OCI-LY7 (cell line): ENCODE data around the gene SPAG4. TPM values are rescaled to one million over a fixed set of nuclear protein-coding genes. Genes with fewer than 3 reads are reported as not detected.

Experiments
- BruUV-seq: library from RNA; stranded (reverse); fragments of 400-500 nt; replicated peaks from 2 replicates; lab custom pipeline; 2021; lab: Mats Ljungman, UMichigan
- CTCF ChIA-PET: fragments of 300-600 bp; sonication (Branson Sonifier 250); formaldehyde crosslinking; loops from one replicate; lab custom pipeline; 2022; ENCODE audit warnings: antibody characterized with exemption; ENCODE audit not compliant: unreplicated experiment; lab: Charles Lee
- POLR2A ChIA-PET: fragments of 300-600 bp; sonication (Branson Sonifier 250); formaldehyde crosslinking; loops from one replicate; lab custom pipeline; 2022; ENCODE audit warnings: antibody characterized with exemption; lab: Charles Lee
- DNase-seq: peaks from one replicate; pipeline ENCODE4 v3.0.0-alpha.2; 2015; ENCODE audit warnings: low spot score
- H2AFZ ChIP-seq: fragments of 200-600 bp; sonication (generic), shearing (Covaris generic); 2 replicates; pipeline ENCODE4 v1.6.1; 2014; ENCODE audit warnings: mild to moderate bottlenecking, antibody characterized with exemption, low read length, moderate library complexity
- H3K27ac ChIP-seq: fragments of 200-600 bp; sonication (generic); 2 replicates; pipeline ENCODE4 v1.5.1; 2014; ENCODE audit warnings: mixed run types, low read depth, mild to moderate bottlenecking, moderate library complexity, low read length, inconsistent platforms; ENCODE audit not compliant: poor library complexity, severe bottlenecking
- H3K36me3 ChIP-seq: fragments of 200-600 bp; sonication (generic); 2 replicates; pipeline ENCODE4 v1.6.1; 2014; ENCODE audit warnings: mild to moderate bottlenecking, antibody characterized with exemption, low read length, moderate library complexity, mixed read lengths; ENCODE audit not compliant: insufficient read depth
- H3K4me1 ChIP-seq: fragments of 200-600 bp; sonication (generic); 2 replicates; pipeline ENCODE4 v1.5.1; 2014; ENCODE audit warnings: mild to moderate bottlenecking, low read length; ENCODE audit not compliant: insufficient read depth, poor library complexity, severe bottlenecking
- H3K4me2 ChIP-seq: fragments of 200-600 bp; sonication (generic); 2 replicates; pipeline ENCODE4 v1.6.1; 2014; ENCODE audit warnings: mild to moderate bottlenecking, low read length
- H3K4me3 ChIP-seq: fragments of 200-600 bp; sonication (generic); 2 replicates; pipeline ENCODE4 v1.5.1; 2014; ENCODE audit warnings: mild to moderate bottlenecking, low read depth, low read length; ENCODE audit not compliant: poor library complexity, severe bottlenecking
- H3K79me2 ChIP-seq: fragments of 200-600 bp; sonication (generic); 2 replicates; pipeline ENCODE4 v1.6.1; 2016; ENCODE audit warnings: low read depth, mild to moderate bottlenecking, low read length, moderate library complexity, mixed read lengths; ENCODE audit not compliant: insufficient read depth
- H3K9me2 ChIP-seq: fragments of 200-600 bp; sonication (generic); 2 replicates; pipeline ENCODE4 v1.6.1; 2016; ENCODE audit warnings: mild to moderate bottlenecking, low read length, mixed read lengths; ENCODE audit not compliant: insufficient read depth
- H3K9me3 ChIP-seq: fragments of 200-600 bp; sonication (generic); 2 replicates; pipeline ENCODE4 v1.6.1; 2014; ENCODE audit warnings: mild to moderate bottlenecking, mixed run types, low read length, mixed read lengths
- H4K20me1 ChIP-seq: fragments of 200-600 bp; sonication (generic); 2 replicates; pipeline ENCODE4 v1.6.1; 2014; ENCODE audit warnings: mild to moderate bottlenecking, antibody characterized with exemption, low read length, moderate library complexity, mixed read lengths; ENCODE audit not compliant: insufficient read depth
- EZH2phosphoT487 ChIP-seq: fragments of 200-600 bp; sonication (generic); IDR thresholded peaks from 2 replicates; pipeline ENCODE4 v1.6.1; 2018; ENCODE audit warnings: low read depth, borderline replicate concordance, mild to moderate bottlenecking, mixed run types, antibody characterized with exemption, low read length, moderate library complexity, mixed read lengths
- intact Hi-C: fragments of 100-400 bp; cut with micrococcal nuclease; formaldehyde crosslinking; loops from one replicate; pipeline ENCODE4 v1.10.0; 2022; ENCODE audit not compliant: unreplicated experiment
- total RNA-seq, 2 experiments: library from RNA; depleted of rRNA in 1 of 2; stranded (reverse); fragments of >200 nt in 1 of 2; shearing (Covaris generic) in 1 of 2; gene quantifications; 2 replicates each; pipeline ENCODE4 v1.2.3, GENCODE V29; 2014 to 2022
- TF ChIP-seq, protein P1 (sequence below): fragments of 200-600 bp; sonication (generic); conservative IDR thresholded peaks from 2 replicates; pipeline ENCODE4 v1.5.1; 2014; ENCODE audit warnings: mild to moderate bottlenecking, antibody characterized with exemption, low read length, moderate library complexity, mixed read lengths

The SPAG4 gene
- total RNA-seq, 2 experiments from 2014 or later: 24.7 to 64.2 TPM

GRCh38 chr20:35665949-35666288 is 50.3 kb downstream of the SPAG4 start:
- Histone ChIP-seq H3K4me2 (no peak overlapping the region), H2AFZ (no peak overlapping the region), H3K9me3 (no peaks in the 10 kb centered on the region), H3K4me1 (peaks cover 19% of the 10 kb centered on the region), H3K9me2 (no peaks in the 10 kb centered on the region), H3K36me3 (peaks cover 50% of the 10 kb centered on the region), H3K4me3 (no peak overlapping the region), H3K27ac (no peak overlapping the region), H4K20me1 (peaks cover 28% of the 10 kb centered on the region), H3K79me2 (peaks cover 38% of the 10 kb centered on the region)
- intact Hi-C loops: loop anchor here (10.0 kb wide), 1 partner anchor 101 kb away; no protein-coding TSS in a partner anchor
- no TSS peak for BruUV-seq
- POLR2A ChIA-PET: interaction anchor here (0.7 to 0.8 kb wide), 3 partner anchors 61 to 314 kb away, joined by 3 to 6 read pairs (median 4); partner anchors contain the start of gene RBM39
- no peak for TF ChIP-seq EZH2phosphoT487
- TF ChIP-seq, protein P1, sequence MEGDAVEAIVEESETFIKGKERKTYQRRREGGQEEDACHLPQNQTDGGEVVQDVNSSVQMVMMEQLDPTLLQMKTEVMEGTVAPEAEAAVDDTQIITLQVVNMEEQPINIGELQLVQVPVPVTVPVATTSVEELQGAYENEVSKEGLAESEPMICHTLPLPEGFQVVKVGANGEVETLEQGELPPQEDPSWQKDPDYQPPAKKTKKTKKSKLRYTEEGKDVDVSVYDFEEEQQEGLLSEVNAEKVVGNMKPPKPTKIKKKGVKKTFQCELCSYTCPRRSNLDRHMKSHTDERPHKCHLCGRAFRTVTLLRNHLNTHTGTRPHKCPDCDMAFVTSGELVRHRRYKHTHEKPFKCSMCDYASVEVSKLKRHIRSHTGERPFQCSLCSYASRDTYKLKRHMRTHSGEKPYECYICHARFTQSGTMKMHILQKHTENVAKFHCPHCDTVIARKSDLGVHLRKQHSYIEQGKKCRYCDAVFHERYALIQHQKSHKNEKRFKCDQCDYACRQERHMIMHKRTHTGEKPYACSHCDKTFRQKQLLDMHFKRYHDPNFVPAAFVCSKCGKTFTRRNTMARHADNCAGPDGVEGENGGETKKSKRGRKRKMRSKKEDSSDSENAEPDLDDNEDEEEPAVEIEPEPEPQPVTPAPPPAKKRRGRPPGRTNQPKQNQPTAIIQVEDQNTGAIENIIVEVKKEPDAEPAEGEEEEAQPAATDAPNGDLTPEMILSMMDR: no peak
- CTCF ChIA-PET: no interaction called here
- DNase-seq: no peak

DNA sequence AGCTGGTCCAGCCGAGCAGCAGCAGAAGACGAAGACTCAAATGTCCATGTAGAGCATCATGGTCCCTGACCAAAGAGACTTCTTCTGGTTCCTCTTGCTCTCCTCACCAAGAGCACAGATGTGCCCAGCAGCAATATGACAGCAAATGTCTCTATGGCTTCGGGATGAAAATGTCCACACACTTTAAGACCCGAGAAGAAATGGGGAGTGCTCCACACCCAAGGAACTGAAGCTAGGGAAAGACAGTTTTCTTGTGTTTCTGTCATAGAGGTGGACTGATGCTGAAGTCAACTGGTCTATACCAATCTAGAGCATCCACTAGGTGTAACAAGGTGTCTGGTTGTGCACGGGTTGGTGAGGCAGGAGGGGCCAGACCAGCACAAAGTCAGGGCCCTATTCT is 53.6 kb downstream of the SPAG4 start:
- Histone ChIP-seq H3K4me3 (no peak overlapping the region), H3K36me3 (peaks cover 55% of the 10 kb centered on the region), H3K27ac (no peak overlapping the region), H3K9me2 (no peaks in the 10 kb centered on the region), H3K4me2 (no peak overlapping the region), H3K4me1 (peaks cover 4% of the 10 kb centered on the region), H3K9me3 (no peaks in the 10 kb centered on the region), H2AFZ (no peak overlapping the region), H4K20me1 (no peaks in the 10 kb centered on the region), H3K79me2 (peaks cover 5% of the 10 kb centered on the region)
- TF ChIP-seq EZH2phosphoT487: no peak
- TF ChIP-seq, protein P1: no peak
- intact Hi-C loops: loop anchor here (10.0 kb wide), 1 partner anchor 104 kb away; no protein-coding TSS in a partner anchor
- DNase-seq: no peak
- BruUV-seq: TSS peak; percentile 73
- POLR2A ChIA-PET: interaction anchor here (0.6 kb wide), 1 partner anchor 100 kb away, joined by 5 read pairs; no protein-coding TSS in a partner anchor
- CTCF ChIA-PET: no interaction called here

- TF ChIP-seq, protein P1: no peak
- TF ChIP-seq EZH2phosphoT487: no peak
- H3K79me2 ChIP-seq: peaks cover under 1% of the 10 kb centered on the region; the same call in 1 of the 2 replicates
- intact Hi-C loops: loop anchor here (10.0 kb wide), 1 partner anchor 105 kb away; no protein-coding TSS in a partner anchor
- H4K20me1 ChIP-seq: no peaks in the 10 kb centered on the region
- ChIA-PET POLR2A (no interaction called here), CTCF (no interaction called here)
- H3K4me1 ChIP-seq: peaks cover 4% of the 10 kb centered on the region
- no peak overlapping the region for H3K4me2 ChIP-seq
- H3K9me3 ChIP-seq: no peaks in the 10 kb centered on the region
- H3K27ac ChIP-seq: no peak overlapping the region
- H3K36me3 ChIP-seq: peaks cover 59% of the 10 kb centered on the region
- H2AFZ ChIP-seq: no peak overlapping the region
- no peaks in the 10 kb centered on the region for H3K9me2 ChIP-seq
- H3K4me3 ChIP-seq: no peak overlapping the region
- DNase-seq: no peak
- no TSS peak for BruUV-seq
These were observed 54.1 kb downstream of the SPAG4 start for GRCh38 chr20:35669681-35670080.
